CD8-positive, alpha-beta memory T cell (primary cell): ENCODE results near the gene EDEM1. TPM values are rescaled to one million over a fixed set of nuclear protein-coding genes. Genes with fewer than 3 reads are reported as not detected.
A peak's percentile ranks its signal among the peaks of the same experiment; 100 is the strongest.

Experiments
- CTCF ChIA-PET: fragments of 350-600 bp; sonication (Branson Sonifier 250); formaldehyde crosslinking; loops from one replicate; lab custom pipeline; 2021; ENCODE audit warnings: antibody characterized with exemption; lab: Charles Lee
- POLR2A ChIA-PET: fragments of 350-600 bp; sonication (Branson Sonifier 250); formaldehyde crosslinking; loops from one replicate; lab custom pipeline; 2021; ENCODE audit warnings: antibody characterized with exemption; lab: Charles Lee
- DNase-seq, 5 donors: peaks; one replicate each; pipeline versions ENCODE4 v3.0.0 to v3.0.0-alpha.2; 2020 to 2022; ENCODE audit warnings: mixed read lengths in 1 of 5
- H3K27ac ChIP-seq: one replicate; pipeline ENCODE4 v1.7.0; 2013; ENCODE audit warnings: low read depth, mild to moderate bottlenecking, low read length, moderate library complexity
- H3K27me3 ChIP-seq: 2 replicates; pipeline ENCODE4 v1.7.0; 2013; ENCODE audit warnings: low read length, mild to moderate bottlenecking; ENCODE audit not compliant: insufficient read depth, poor library complexity, severe bottlenecking
- H3K36me3 ChIP-seq: 2 replicates; pipeline ENCODE4 v1.7.0; 2013; ENCODE audit warnings: mild to moderate bottlenecking, low read length, moderate library complexity; ENCODE audit not compliant: insufficient read depth
- H3K4me1 ChIP-seq: 2 replicates; pipeline ENCODE4 v1.7.0; 2013; ENCODE audit warnings: mild to moderate bottlenecking, low read length, moderate library complexity; ENCODE audit not compliant: insufficient read depth
- H3K4me3 ChIP-seq: 2 replicates; pipeline ENCODE4 v1.7.0; 2013; ENCODE audit warnings: mild to moderate bottlenecking, low read length
- H3K9me3 ChIP-seq: 2 replicates; pipeline ENCODE4 v1.7.0; 2013; ENCODE audit warnings: mild to moderate bottlenecking, low read length
- H3K27ac Mint-ChIP-seq, 8 donors: one replicate each; pipeline ENCODE4 v1.8.0; 2020 to 2021; ENCODE audit warnings: mixed read lengths in 8 of 8, mild to moderate bottlenecking in 6 of 8, inconsistent platforms in 3 of 8, moderate library complexity in 3 of 8
- H3K27me3 Mint-ChIP-seq, 2 donors: one replicate each; pipeline ENCODE4 v1.8.0; 2020 to 2021; ENCODE audit warnings: mixed read lengths in 2 of 2, mild to moderate bottlenecking in 1 of 2, moderate library complexity in 1 of 2
- H3K36me3 Mint-ChIP-seq, 3 donors: one replicate each; pipeline ENCODE4 v1.8.0; 2020 to 2021; ENCODE audit warnings: mixed read lengths in 3 of 3, inconsistent platforms in 1 of 3, mild to moderate bottlenecking in 1 of 3
- H3K4me1 Mint-ChIP-seq, 3 donors: one replicate each; pipeline ENCODE4 v1.8.0; 2020 to 2021; ENCODE audit warnings: mixed read lengths in 3 of 3, inconsistent platforms in 1 of 3, mild to moderate bottlenecking in 1 of 3
- H3K4me3 Mint-ChIP-seq, 7 donors: one replicate each; pipeline ENCODE4 v1.8.0; 2020 to 2021; ENCODE audit warnings: mixed read lengths in 7 of 7, mild to moderate bottlenecking in 6 of 7, moderate library complexity in 4 of 7, inconsistent platforms in 2 of 7
- H3K9me3 Mint-ChIP-seq, 5 donors: one replicate each; pipeline ENCODE4 v1.8.0; 2020 to 2022; ENCODE audit warnings: mixed read lengths in 5 of 5, mild to moderate bottlenecking in 3 of 5, moderate library complexity in 2 of 5, inconsistent platforms in 1 of 5
- polyA plus RNA-seq: library from polyadenylated mRNA; unstranded; fragments of 300-500 nt; fragmentation: Illumina TruSeq; gene quantifications from one replicate; pipeline ENCODE4 v1.2.3, GENCODE V29; 2021
- total RNA-seq, 2 experiments: library from RNA; stranded (reverse); gene quantifications; one replicate each; pipeline ENCODE4 v1.2.3, GENCODE V29; 2021

EDEM1 gene
- total and polyA plus RNA-seq, 3 experiments from 2014 or later = 39.7 to 121 (median 120) TPM

DNA sequence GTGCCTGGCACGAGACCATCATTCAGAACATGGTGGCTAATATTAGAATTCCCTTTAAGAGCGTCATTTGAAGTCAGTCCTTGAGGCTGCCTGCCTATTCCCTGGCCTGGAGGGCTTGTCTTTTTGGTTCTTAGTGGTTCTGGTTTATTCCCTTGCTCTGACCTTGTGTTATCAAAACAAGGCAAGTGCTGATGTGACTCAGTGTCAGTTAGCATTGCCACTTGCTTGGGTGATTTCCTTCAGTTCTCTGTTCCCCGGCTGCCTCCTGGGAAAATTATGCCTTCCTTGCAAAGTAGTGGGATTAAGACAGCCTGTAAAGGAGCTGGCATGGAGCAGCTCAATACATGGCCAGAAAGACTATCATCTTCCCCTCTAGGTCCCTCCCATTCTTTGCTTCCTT is 64.6 kb downstream of the EDEM1 start:
- no peak overlapping the region for H3K4me3 Mint-ChIP-seq
- H3K4me1 Mint-ChIP-seq = no peaks in the 10 kb centered on the region
- H3K36me3 Mint-ChIP-seq = no peaks in the 10 kb centered on the region
- Histone ChIP-seq H3K36me3 (no peaks in the 10 kb centered on the region), H3K27me3 (peaks cover 4% of the 10 kb centered on the region), H3K4me3 (no peak overlapping the region), H3K27ac (no peak overlapping the region), H3K9me3 (no peaks in the 10 kb centered on the region), H3K4me1 (no peaks in the 10 kb centered on the region)
- no peaks in the 10 kb centered on the region for H3K9me3 Mint-ChIP-seq
- ChIA-PET POLR2A (no interaction called here), CTCF (no interaction called here)
- H3K27ac Mint-ChIP-seq = no peak overlapping the region
- no peak for DNase-seq
- H3K27me3 Mint-ChIP-seq = peaks cover 0 to 3% of the 10 kb centered on the region in 2 donors

DNA sequence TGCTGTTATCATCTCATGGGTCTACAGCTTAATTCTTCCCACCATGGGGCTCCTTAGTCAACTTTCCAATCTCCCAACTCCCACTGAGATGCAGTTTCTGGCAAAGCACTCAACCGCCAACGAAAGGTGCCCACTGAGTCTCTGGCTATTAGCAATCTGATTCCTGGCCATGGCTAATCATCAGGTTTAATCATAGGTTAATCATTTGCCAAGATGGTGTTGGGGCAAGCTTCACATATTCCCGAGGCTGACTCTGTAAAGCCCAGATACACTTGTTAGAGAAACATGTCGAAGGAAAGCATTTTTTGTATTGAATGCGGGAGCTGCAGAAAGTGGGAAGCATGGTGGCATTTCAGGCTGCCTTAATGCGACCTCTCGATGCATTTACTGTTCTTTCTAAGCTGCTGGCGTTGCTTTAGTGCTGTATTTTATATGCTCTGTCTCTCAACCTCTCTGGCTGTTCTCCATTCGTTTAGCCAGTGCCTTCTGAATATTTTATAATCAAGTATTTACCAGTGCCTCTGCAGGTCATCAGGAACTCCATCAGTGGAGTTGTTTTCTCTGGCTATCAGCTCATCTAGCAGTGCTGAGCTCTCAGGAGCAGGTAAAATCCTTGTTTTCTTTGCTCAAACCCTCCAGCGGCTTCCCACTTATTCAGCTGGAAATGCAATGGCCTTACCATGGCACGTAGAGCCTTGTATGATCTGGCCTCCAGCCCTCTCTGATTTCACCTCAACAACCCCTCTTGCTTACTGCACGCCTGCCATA is 67.0 kb downstream of the EDEM1 start:
- no peaks in the 10 kb centered on the region for H3K9me3 ChIP-seq
- ChIA-PET CTCF (no interaction called here), POLR2A (no interaction called here)
- H3K36me3 Mint-ChIP-seq = no peaks in the 10 kb centered on the region
- no peaks in the 10 kb centered on the region for H3K4me1 Mint-ChIP-seq
- H3K36me3 ChIP-seq = no peaks in the 10 kb centered on the region
- H3K27ac Mint-ChIP-seq = no peak overlapping the region
- H3K9me3 Mint-ChIP-seq = no peaks in the 10 kb centered on the region
- H3K27me3 Mint-ChIP-seq = peaks cover 0 to 3% of the 10 kb centered on the region in 2 donors
- H3K4me3 Mint-ChIP-seq = no peak overlapping the region
- H3K27ac ChIP-seq = no peak overlapping the region
- H3K27me3 ChIP-seq = peaks cover 4% of the 10 kb centered on the region
- no peak for DNase-seq
- H3K4me1 ChIP-seq = no peaks in the 10 kb centered on the region
- no peak overlapping the region for H3K4me3 ChIP-seq

DNA sequence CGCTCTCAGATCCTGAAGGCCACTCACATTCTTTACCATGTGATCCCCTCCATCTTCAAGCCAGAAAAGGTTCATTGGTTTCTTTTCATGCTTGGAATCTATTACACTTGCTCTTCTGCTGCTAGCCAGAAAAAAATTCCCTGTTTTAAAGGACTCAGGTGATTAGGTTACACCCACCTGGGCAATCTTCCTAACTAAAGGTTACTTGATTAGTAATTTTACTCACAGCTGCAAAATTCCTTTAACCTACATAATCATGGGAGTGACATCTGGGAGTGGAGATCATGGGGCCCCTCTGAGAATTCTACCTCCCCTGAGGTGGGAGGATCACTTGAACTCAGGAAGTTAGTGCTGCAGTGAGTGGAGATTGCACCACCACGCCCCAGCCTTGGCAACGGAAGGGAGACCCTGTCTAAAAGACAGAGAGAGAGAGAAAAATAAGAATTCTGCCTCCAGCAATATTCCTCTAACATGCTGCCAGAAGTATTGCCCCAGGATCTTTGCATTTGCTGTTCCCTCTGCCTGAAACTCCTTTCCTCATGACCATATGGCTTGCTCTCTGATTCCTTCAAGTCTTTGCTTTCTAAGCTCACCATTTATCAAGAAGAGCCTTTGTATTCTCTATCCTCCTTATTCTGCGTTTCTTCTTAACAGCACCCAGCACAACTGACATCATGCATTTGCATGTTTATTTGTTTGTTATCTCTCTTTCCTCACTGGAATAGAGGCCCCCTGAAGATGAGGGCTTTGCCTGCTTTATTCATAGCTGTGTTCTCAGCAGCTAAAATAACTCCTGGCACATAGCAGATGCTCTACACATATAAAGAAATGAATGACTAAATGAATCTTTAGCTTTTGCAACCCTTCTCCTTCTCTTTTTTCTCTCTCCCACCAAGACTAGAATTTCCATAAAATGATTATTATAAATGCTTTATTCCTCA is 68.2 kb downstream of the EDEM1 start:
- H3K27me3 ChIP-seq = peaks cover 4% of the 10 kb centered on the region
- no peaks in the 10 kb centered on the region for H3K36me3 ChIP-seq
- ChIA-PET CTCF (no interaction called here), POLR2A (no interaction called here)
- no peak overlapping the region for H3K4me3 ChIP-seq
- H3K9me3 ChIP-seq = no peaks in the 10 kb centered on the region
- peaks cover 3% of the 10 kb centered on the region for H3K4me1 ChIP-seq
- Mint-ChIP-seq H3K4me1 (peaks cover 2 to 4% (median 3%) of the 10 kb centered on the region in 3 donors), H3K36me3 (no peaks in the 10 kb centered on the region), H3K9me3 (no peaks in the 10 kb centered on the region), H3K27ac (no peak overlapping the region), H3K4me3 (no peak overlapping the region), H3K27me3 (peaks cover 0 to 3% of the 10 kb centered on the region in 2 donors)
- DNase-seq = no peak
- no peak overlapping the region for H3K27ac ChIP-seq

DNA sequence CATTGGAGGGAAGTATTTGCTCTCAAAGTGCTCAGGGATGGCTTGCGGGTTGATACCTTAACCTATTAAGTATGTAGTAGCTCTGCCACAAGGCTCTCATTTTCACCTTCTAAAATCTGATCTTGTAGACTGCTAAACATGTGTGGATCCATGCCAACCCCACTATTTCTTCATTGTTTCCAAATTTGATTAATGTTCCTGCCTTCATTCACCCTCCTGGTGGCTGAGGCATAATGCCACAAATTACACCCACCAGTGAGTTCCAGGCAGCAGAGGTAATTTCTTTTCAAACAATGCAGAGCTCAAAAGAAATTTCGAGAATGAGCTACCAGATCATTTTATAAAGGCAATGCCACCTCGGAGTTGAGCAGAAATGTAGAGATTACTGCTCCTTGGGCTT is 71.0 kb downstream of the EDEM1 start:
- H3K4me1 ChIP-seq = peaks cover 6% of the 10 kb centered on the region
- H3K27ac ChIP-seq = no peak overlapping the region
- Mint-ChIP-seq H3K36me3 (no peaks in the 10 kb centered on the region), H3K4me1 (peaks cover 7 to 10% (median 9%) of the 10 kb centered on the region in 3 donors), H3K27me3 (peaks cover 0 to 3% of the 10 kb centered on the region in 2 donors), H3K27ac (no peak overlapping the region), H3K9me3 (no peaks in the 10 kb centered on the region), H3K4me3 (no peak overlapping the region)
- CTCF ChIA-PET = interaction anchor here (1.7 kb wide), 1 partner anchor 13 kb away, joined by 3 read pairs; no protein-coding TSS in a partner anchor
- no peaks in the 10 kb centered on the region for H3K36me3 ChIP-seq
- no peak for DNase-seq
- POLR2A ChIA-PET = no interaction called here
- no peaks in the 10 kb centered on the region for H3K9me3 ChIP-seq
- peaks cover 1% of the 10 kb centered on the region for H3K27me3 ChIP-seq
- H3K4me3 ChIP-seq = no peak overlapping the region

DNA sequence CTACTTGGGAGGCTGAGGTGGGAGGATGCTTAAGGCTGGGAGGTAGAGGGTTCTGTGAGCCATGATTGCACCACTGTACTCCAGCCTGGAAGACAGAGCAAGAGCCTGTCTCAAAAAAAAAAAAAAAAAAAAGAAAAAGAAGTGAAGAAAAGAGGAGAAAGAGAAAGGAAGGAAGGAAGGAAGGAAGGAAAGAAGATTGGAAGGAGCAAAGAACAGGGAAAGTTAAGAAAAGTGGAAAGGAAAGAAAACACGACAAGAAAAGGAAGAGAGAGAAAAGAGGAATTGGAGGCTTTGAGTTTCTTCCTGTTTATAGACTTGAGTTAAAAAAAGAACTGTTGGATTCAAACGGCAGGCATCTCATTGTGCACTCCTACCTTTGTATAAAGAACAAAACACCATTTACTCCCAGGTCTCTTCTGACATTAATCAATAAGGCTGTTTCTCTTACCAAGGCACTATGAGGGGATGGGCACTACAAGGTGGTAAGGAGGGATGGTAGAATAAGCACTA is 73.5 kb downstream of the EDEM1 start:
- no peaks in the 10 kb centered on the region for H3K36me3 ChIP-seq
- H3K36me3 Mint-ChIP-seq = no peaks in the 10 kb centered on the region
- no peak overlapping the region for H3K27ac ChIP-seq
- H3K9me3 ChIP-seq = no peaks in the 10 kb centered on the region
- H3K27ac Mint-ChIP-seq = peak overlapping the region in 1 of 8 donors; percentile 2
- no peaks in the 10 kb centered on the region for H3K27me3 ChIP-seq
- POLR2A ChIA-PET = no interaction called here
- no peak overlapping the region for H3K4me3 ChIP-seq
- H3K27me3 Mint-ChIP-seq = peaks cover 0 to 3% of the 10 kb centered on the region in 2 donors
- no peaks in the 10 kb centered on the region for H3K9me3 Mint-ChIP-seq
- H3K4me1 ChIP-seq = peaks cover 6% of the 10 kb centered on the region
- no peak for DNase-seq
- H3K4me1 Mint-ChIP-seq = peaks cover 7 to 10% (median 9%) of the 10 kb centered on the region in 3 donors
- no peak overlapping the region for H3K4me3 Mint-ChIP-seq
- CTCF ChIA-PET = no interaction called here

DNA sequence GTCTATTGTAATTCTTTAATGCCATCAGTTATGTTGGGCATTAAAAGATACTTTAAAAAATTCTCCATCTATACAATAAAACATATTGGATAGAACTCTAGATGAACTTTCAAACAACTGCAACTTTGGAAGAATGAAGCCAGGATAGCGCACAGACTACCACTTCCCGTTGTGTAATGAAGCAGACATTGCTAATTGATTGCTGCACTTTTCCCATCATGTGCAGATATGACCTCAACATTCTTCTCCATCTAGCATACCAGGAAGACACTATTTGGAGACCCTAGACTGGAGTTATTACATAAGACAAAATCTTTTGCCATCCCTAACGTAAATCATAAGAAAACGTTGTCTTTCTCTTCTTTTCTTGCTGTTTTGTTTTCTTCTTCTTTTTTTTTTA is 75.0 kb downstream of the EDEM1 start:
- POLR2A ChIA-PET = no interaction called here
- no peaks in the 10 kb centered on the region for H3K36me3 ChIP-seq
- no peak overlapping the region for H3K27ac ChIP-seq
- H3K27me3 ChIP-seq = no peaks in the 10 kb centered on the region
- H3K9me3 ChIP-seq = no peaks in the 10 kb centered on the region
- H3K4me3 ChIP-seq = no peak overlapping the region
- Mint-ChIP-seq H3K9me3 (no peaks in the 10 kb centered on the region), H3K27ac (no peak overlapping the region), H3K36me3 (no peaks in the 10 kb centered on the region), H3K4me1 (peaks cover 7 to 10% (median 9%) of the 10 kb centered on the region in 3 donors), H3K4me3 (no peak overlapping the region), H3K27me3 (no peaks in the 10 kb centered on the region)
- DNase-seq = no peak
- CTCF ChIA-PET = no interaction called here
- H3K4me1 ChIP-seq = peaks cover 6% of the 10 kb centered on the region

DNA sequence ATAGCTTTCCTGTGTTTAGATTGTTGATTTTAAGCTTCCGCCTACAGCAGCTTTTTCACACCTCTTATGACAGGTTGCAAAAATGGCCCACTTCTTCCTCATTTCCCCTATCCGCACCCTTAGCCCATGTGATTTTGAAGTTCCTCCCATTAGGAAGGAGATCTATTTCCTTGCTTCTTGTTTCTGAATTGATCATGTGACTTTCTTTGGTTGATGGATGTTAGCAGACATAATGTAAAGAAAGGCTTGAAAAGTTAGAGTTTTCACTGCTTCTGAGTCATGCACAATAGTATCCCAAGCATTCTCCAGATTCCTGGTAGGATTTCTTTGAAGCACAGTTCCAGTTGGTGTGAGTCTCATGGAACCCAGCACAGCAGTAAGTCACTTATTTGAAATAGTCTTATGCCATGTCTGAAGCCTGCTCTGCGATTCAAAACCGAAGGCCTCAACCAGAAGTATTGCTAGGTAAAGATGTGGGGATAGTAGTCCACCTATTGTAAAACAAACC is 76.6 kb downstream of the EDEM1 start:
- Histone ChIP-seq H3K9me3 (no peaks in the 10 kb centered on the region), H3K4me1 (peaks cover 6% of the 10 kb centered on the region), H3K4me3 (no peak overlapping the region), H3K36me3 (no peaks in the 10 kb centered on the region), H3K27ac (no peak overlapping the region), H3K27me3 (no peaks in the 10 kb centered on the region)
- Mint-ChIP-seq H3K4me3 (no peak overlapping the region), H3K4me1 (peaks cover 7 to 10% (median 9%) of the 10 kb centered on the region in 3 donors), H3K27ac (no peak overlapping the region), H3K27me3 (peaks cover 0 to 2% of the 10 kb centered on the region in 2 donors), H3K36me3 (no peaks in the 10 kb centered on the region), H3K9me3 (no peaks in the 10 kb centered on the region)
- no peak for DNase-seq
- ChIA-PET CTCF (no interaction called here), POLR2A (no interaction called here)
